HCT116 (cell line): ENCODE measurements around the gene UFSP2. TPM values are rescaled to one million over a fixed set of nuclear protein-coding genes. Genes with fewer than 3 reads are reported as not detected.

Experiments
- ATAC-seq: fragments of 200-7000 bp; cut with Tn5 transposase; 2 replicates; pipeline ENCODE4 v1.9.1; 2020; ENCODE audit warnings: mild to moderate bottlenecking, moderate library complexity
- BruUV-seq: library from RNA; stranded (reverse); fragments of 400-500 nt; replicated peaks from 2 replicates; lab custom pipeline; 2021; lab: Mats Ljungman, UMichigan
- CTCF ChIA-PET: fragments of 300-600 bp; sonication (Branson Sonifier 250); formaldehyde crosslinking; loops from one replicate; lab custom pipeline; 2021; ENCODE audit warnings: antibody characterized with exemption; lab: Charles Lee
- POLR2A ChIA-PET: fragments of 300-600, 350-600 bp; sonication (Branson Sonifier 250); formaldehyde crosslinking; loops from one replicate; lab custom pipeline; 2021; ENCODE audit warnings: antibody characterized with exemption; lab: Charles Lee
- RAD21 ChIA-PET, 2 experiments: fragments of 300-600 bp; sonication (Branson Sonifier 250); formaldehyde crosslinking; loops; one replicate each; lab custom pipeline; 2023; ENCODE audit warnings: low total read pairs in 2 of 2; ENCODE audit not compliant: uncharacterized antibody in 2 of 2, unreplicated experiment in 2 of 2, low non-redundant PET in 1 of 2; lab: Charles Lee
- DNase-seq: peaks from one replicate; pipeline ENCODE4 v3.0.0-alpha.2; 2010; ENCODE audit warnings: low read depth, low spot score
- H2AFZ ChIP-seq: fragments of 200-600 bp; shearing (Covaris generic), sonication (generic); 2 replicates; pipeline ENCODE4 v1.6.1; 2017; ENCODE audit warnings: low read depth, mixed run types, mixed read lengths, antibody characterized with exemption, low read length; ENCODE audit not compliant: poor library complexity, severe bottlenecking
- H3K27ac ChIP-seq: 2 replicates; pipeline ENCODE4 v1.5.1; 2012; ENCODE audit warnings: low read depth, low read length
- H3K27me3 ChIP-seq: fragments of 200-600 bp; sonication (generic); 2 replicates; pipeline ENCODE4 v1.6.1; 2016; ENCODE audit warnings: mixed run types, low read length, mixed read lengths; ENCODE audit not compliant: insufficient read depth
- H3K36me3 ChIP-seq, 2 experiments: fragments of 200-500 bp in 1 of 2; fragments of 200-600 bp in 1 of 2; sonication (Bioruptor generic) in 1 of 2; sonication (generic) in 1 of 2; 2 replicates each; pipeline versions ENCODE4 v1.5.1 to v1.6.1; 2014 to 2016; ENCODE audit warnings: low read length in 2 of 2, inconsistent platforms in 1 of 2, mixed read lengths in 1 of 2, mixed run types in 1 of 2; ENCODE audit not compliant: insufficient read depth in 2 of 2, control insufficient read depth in 1 of 2
- H3K4me1 ChIP-seq, 2 experiments: fragments of 200-600 bp in 1 of 2; sonication (generic) in 1 of 2; 2 replicates each; pipeline versions ENCODE4 v1.5.1 to v1.6.1; 2012 to 2017; ENCODE audit warnings: low read length in 2 of 2, inconsistent platforms in 1 of 2, mild to moderate bottlenecking in 1 of 2, mixed read lengths in 1 of 2, mixed run types in 1 of 2, moderate library complexity in 1 of 2; ENCODE audit not compliant: insufficient read depth in 2 of 2, control insufficient read depth in 1 of 2
- H3K4me2 ChIP-seq: fragments of 200-600 bp; sonication (generic); 2 replicates; pipeline ENCODE4 v1.6.1; 2017; ENCODE audit warnings: mixed run types, low read length, mixed read lengths
- H3K4me3 ChIP-seq, 2 experiments: fragments of 200-600 bp in 1 of 2; sonication (generic) in 1 of 2; replicated peaks in 1 of 2; 2 replicates each; pipeline ENCODE4 v1.5.1; 2011 to 2016; ENCODE audit warnings: low read length in 2 of 2, control low read depth in 1 of 2, low read depth in 1 of 2, mild to moderate bottlenecking in 1 of 2, mixed read lengths in 1 of 2, mixed run types in 1 of 2
- H3K79me2 ChIP-seq: fragments of 200-600 bp; sonication (generic); 2 replicates; pipeline ENCODE4 v1.6.1; 2017; ENCODE audit warnings: mild to moderate bottlenecking, mixed run types, low read length, moderate library complexity, mixed read lengths; ENCODE audit not compliant: insufficient read depth
- H3K9ac ChIP-seq: fragments of 200-600 bp; sonication (generic); 2 replicates; pipeline ENCODE4 v1.6.1; 2016; ENCODE audit warnings: low read length, mixed read lengths
- H3K9me2 ChIP-seq: fragments of 200-600 bp; sonication (generic), shearing (Covaris generic); 2 replicates; pipeline ENCODE4 v1.6.1; 2017; ENCODE audit warnings: mixed run types, mild to moderate bottlenecking, moderate library complexity; ENCODE audit not compliant: insufficient read depth
- H3K9me3 ChIP-seq, 2 experiments: fragments of 200-500 bp in 1 of 2; fragments of 200-600 bp in 1 of 2; sonication (Bioruptor generic) in 1 of 2; sonication (generic) in 1 of 2; 2 replicates each; pipeline ENCODE4 v1.6.1; 2014 to 2017; ENCODE audit warnings: low read length in 2 of 2, mixed read lengths in 2 of 2, inconsistent platforms in 1 of 2, low read depth in 1 of 2, mild to moderate bottlenecking in 1 of 2, mixed run types in 1 of 2, moderate library complexity in 1 of 2; ENCODE audit not compliant: control insufficient read depth in 1 of 2, insufficient read depth in 1 of 2
- H4K20me1 ChIP-seq: fragments of 200-600 bp; sonication (generic), shearing (Covaris generic); 2 replicates; pipeline ENCODE4 v1.6.1; 2017; ENCODE audit warnings: mixed run types, mild to moderate bottlenecking, moderate library complexity; ENCODE audit not compliant: insufficient read depth
- ELF1 ChIP-seq: IDR thresholded peaks from 2 replicates; pipeline ENCODE4 v1.6.1; 2012; ENCODE audit warnings: low read depth, borderline replicate concordance
- EZH2 ChIP-seq: fragments of 200-600 bp; sonication (generic); IDR thresholded peaks from 2 replicates; pipeline ENCODE4 v1.6.1; 2017; ENCODE audit warnings: antibody characterized with exemption, mixed run types
- FOSL1 ChIP-seq: IDR thresholded peaks from 2 replicates; pipeline ENCODE4 v1.6.1; 2012; ENCODE audit warnings: low read depth
- JUND ChIP-seq: IDR thresholded peaks from 2 replicates; pipeline ENCODE4 v1.6.1; 2012
- MAX ChIP-seq: IDR thresholded peaks from 2 replicates; pipeline ENCODE4 v1.6.1; 2012
- REST ChIP-seq: IDR thresholded peaks from 2 replicates; pipeline ENCODE4 v1.6.1; 2012; ENCODE audit warnings: low read depth
- SIN3A ChIP-seq: IDR thresholded peaks from 2 replicates; pipeline ENCODE4 v1.6.1; 2012; ENCODE audit warnings: low read depth
- SRF ChIP-seq: IDR thresholded peaks from 2 replicates; pipeline ENCODE4 v1.6.1; 2012; ENCODE audit warnings: low read depth
- YY1 ChIP-seq: IDR thresholded peaks from 2 replicates; pipeline ENCODE4 v1.6.1; 2011; ENCODE audit warnings: low read length, low read depth, moderate library complexity, mild to moderate bottlenecking; ENCODE audit not compliant: insufficient replicate concordance; ENCODE audit errors: extremely low read depth
- ZFX ChIP-seq: fragments of 450-650 bp; IDR thresholded peaks from 2 replicates; pipeline ENCODE4 v1.6.1; 2017
- intact Hi-C: fragments of 100-400 bp; cut with micrococcal nuclease; formaldehyde crosslinking; loops from 2 replicates; pipeline ENCODE4 v1.10.0; 2022
- total RNA-seq: library from RNA; stranded (reverse); gene quantifications from one replicate; pipeline ENCODE4 v1.2.1, GENCODE V29; 2021; ENCODE audit not compliant: unreplicated experiment

The UFSP2 gene
- total RNA-seq, 1 experiment from 2014 or later: 29.4 TPM

- no peak overlapping the region for H3K27ac ChIP-seq
- H3K27me3 ChIP-seq: no peaks in the 10 kb centered on the region
- intact Hi-C loops: loop anchor here (5.0 kb wide), 1 partner anchor 192 kb away; the partner anchor contains the start of gene CFAP97
- no peaks in the 10 kb centered on the region for H3K79me2 ChIP-seq
- BruUV-seq: TSS peak; percentile 58
- POLR2A ChIA-PET: interaction anchor here (1.4 kb wide), 1 partner anchor 10 kb away, joined by 3 read pairs; no protein-coding TSS in a partner anchor
- CTCF ChIA-PET: no interaction called here
- RAD21 ChIA-PET: no interaction called here
- H3K4me1 ChIP-seq: peaks cover 11 to 29% of the 10 kb centered on the region in 2 experiments
- peak overlapping the region; percentile 75 for H3K9ac ChIP-seq
- H3K36me3 ChIP-seq: peaks cover 5% of the 10 kb centered on the region in 2 experiments; a peak in 2 of 4 replicates
- H3K9me2 ChIP-seq: no peaks in the 10 kb centered on the region
- H3K4me2 ChIP-seq: peak overlapping the region; percentile 86
- H3K9me3 ChIP-seq: no peaks in the 10 kb centered on the region
- no peak for TF ChIP-seq ZFX
- no peak for TF ChIP-seq JUND
- no peak for TF ChIP-seq FOSL1
- TF ChIP-seq SIN3A: no peak
- no peak for TF ChIP-seq ELF1
- no peak overlapping the region for H2AFZ ChIP-seq
- ATAC-seq: no peak
- peak overlapping the region; percentile 57 to 61; a peak in 3 of 4 replicates for H3K4me3 ChIP-seq
- H4K20me1 ChIP-seq: no peaks in the 10 kb centered on the region
- no peak for DNase-seq
Observed at GRCh38 chr4:185394568-185395237, 31.1 kb downstream of the UFSP2 start.

GRCh38 chr4:185392156-185392555 is 33.6 kb downstream of the UFSP2 start:
- Histone ChIP-seq H3K4me3 (no peak overlapping the region), H3K4me1 (peaks cover 9 to 25% of the 10 kb centered on the region in 2 experiments), H3K9me3 (no peaks in the 10 kb centered on the region), H3K9me2 (no peaks in the 10 kb centered on the region), H3K36me3 (no peaks in the 10 kb centered on the region), H3K9ac (no peak overlapping the region), H3K79me2 (no peaks in the 10 kb centered on the region), H2AFZ (no peak overlapping the region), H3K27ac (no peak overlapping the region), H3K4me2 (no peak overlapping the region), H4K20me1 (no peaks in the 10 kb centered on the region), H3K27me3 (no peaks in the 10 kb centered on the region)
- TF ChIP-seq JUND (no peak), MAX (no peak), REST (no peak), EZH2 (no peak), SRF (no peak), ELF1 (no peak), YY1 (no peak), ZFX (no peak)
- intact Hi-C loops: no loop called here
- RAD21 ChIA-PET: no interaction called here
- POLR2A ChIA-PET: no interaction called here
- CTCF ChIA-PET: no interaction called here
- ATAC-seq (no peak), DNase-seq (no peak)
- BruUV-seq: no TSS peak
